Measurements from ENCODE around the gene PLD6. TPM values are rescaled to one million over a fixed set of nuclear protein-coding genes. Genes with fewer than 3 reads are reported as not detected.

PLD6 gene
- total RNA-seq, 1 experiment from 2014 or later = 4.2 TPM

GRCh38 chr17:17154556-17154955 lies 51.6 kb downstream of the PLD6 start:
- TF ChIP-seq, protein P1, sequence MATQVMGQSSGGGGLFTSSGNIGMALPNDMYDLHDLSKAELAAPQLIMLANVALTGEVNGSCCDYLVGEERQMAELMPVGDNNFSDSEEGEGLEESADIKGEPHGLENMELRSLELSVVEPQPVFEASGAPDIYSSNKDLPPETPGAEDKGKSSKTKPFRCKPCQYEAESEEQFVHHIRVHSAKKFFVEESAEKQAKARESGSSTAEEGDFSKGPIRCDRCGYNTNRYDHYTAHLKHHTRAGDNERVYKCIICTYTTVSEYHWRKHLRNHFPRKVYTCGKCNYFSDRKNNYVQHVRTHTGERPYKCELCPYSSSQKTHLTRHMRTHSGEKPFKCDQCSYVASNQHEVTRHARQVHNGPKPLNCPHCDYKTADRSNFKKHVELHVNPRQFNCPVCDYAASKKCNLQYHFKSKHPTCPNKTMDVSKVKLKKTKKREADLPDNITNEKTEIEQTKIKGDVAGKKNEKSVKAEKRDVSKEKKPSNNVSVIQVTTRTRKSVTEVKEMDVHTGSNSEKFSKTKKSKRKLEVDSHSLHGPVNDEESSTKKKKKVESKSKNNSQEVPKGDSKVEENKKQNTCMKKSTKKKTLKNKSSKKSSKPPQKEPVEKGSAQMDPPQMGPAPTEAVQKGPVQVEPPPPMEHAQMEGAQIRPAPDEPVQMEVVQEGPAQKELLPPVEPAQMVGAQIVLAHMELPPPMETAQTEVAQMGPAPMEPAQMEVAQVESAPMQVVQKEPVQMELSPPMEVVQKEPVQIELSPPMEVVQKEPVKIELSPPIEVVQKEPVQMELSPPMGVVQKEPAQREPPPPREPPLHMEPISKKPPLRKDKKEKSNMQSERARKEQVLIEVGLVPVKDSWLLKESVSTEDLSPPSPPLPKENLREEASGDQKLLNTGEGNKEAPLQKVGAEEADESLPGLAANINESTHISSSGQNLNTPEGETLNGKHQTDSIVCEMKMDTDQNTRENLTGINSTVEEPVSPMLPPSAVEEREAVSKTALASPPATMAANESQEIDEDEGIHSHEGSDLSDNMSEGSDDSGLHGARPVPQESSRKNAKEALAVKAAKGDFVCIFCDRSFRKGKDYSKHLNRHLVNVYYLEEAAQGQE (IDR thresholded peaks at IDR 0.05; ENCODE audit: insufficient read depth in 1 of 2, low read depth in 2 of 2, low read length in 1 of 2) = no peak
- no peak for TF ChIP-seq SIN3A (IDR thresholded peaks at IDR 0.05; ENCODE audit: borderline replicate concordance, insufficient read depth, low read depth, low read length)
- no peak for TF ChIP-seq TCF7L2 (IDR thresholded peaks at IDR 0.05; ENCODE audit: low read depth, low read length)
- TF ChIP-seq CTCF (IDR thresholded peaks at IDR 0.05) = no peak
- no peak for TF ChIP-seq POLR2AphosphoS5 (IDR thresholded peaks at IDR 0.05; ENCODE audit: low read depth, low read length)
- DNase-seq (ENCODE audit: low read depth, low spot score) (no peak), ATAC-seq (no peak)
- no TSS peak for BruUV-seq (replicated peaks)
- Histone ChIP-seq H3K9me3 (ENCODE audit: control insufficient read depth, insufficient read depth, low read depth, low read length) (no peaks in the 10 kb centered on the region), H3K4me1 (ENCODE audit: control insufficient read depth, insufficient read depth, low read length) (peaks cover 6% of the 10 kb centered on the region; the same call in 1 of the 2 replicates), H3K27me3 (ENCODE audit: control insufficient read depth, insufficient read depth, low read length) (no peaks in the 10 kb centered on the region), H3K36me3 (ENCODE audit: control insufficient read depth, insufficient read depth, low read length) (peaks cover 2% of the 10 kb centered on the region; the same call in 1 of the 2 replicates), H3K4me3 (ENCODE audit: low read depth in 2 of 2, low read length in 2 of 2) (no peak overlapping the region), H3K27ac (ENCODE audit: low read length) (no peak overlapping the region)
- ChIA-PET CTCF (no interaction called here), POLR2A (no interaction called here)
- intact Hi-C loops (cut with micrococcal nuclease; ENCODE audit: unreplicated experiment) = no loop called here
- in situ Hi-C loops (cut with HindIII; ENCODE audit: low pct_unique_long_range_greater_than_20kb, low sequenced_read_pairs) = no loop called here

- in situ Hi-C loops (cut with HindIII; ENCODE audit: low pct_unique_long_range_greater_than_20kb, low sequenced_read_pairs) = no loop called here
- no peak overlapping the region for H3K27ac ChIP-seq (ENCODE audit: low read length)
- DNase-seq (ENCODE audit: low read depth, low spot score) = no peak
- no peak for ATAC-seq
- POLR2A ChIA-PET = no interaction called here
- H3K4me1 ChIP-seq (ENCODE audit: control insufficient read depth, insufficient read depth, low read length) = peaks cover 6% of the 10 kb centered on the region; the same call in 1 of the 2 replicates
- H3K4me3 ChIP-seq (ENCODE audit: low read depth in 2 of 2, low read length in 2 of 2) = no peak overlapping the region
- no peaks in the 10 kb centered on the region for H3K27me3 ChIP-seq (ENCODE audit: control insufficient read depth, insufficient read depth, low read length)
- intact Hi-C loops (cut with micrococcal nuclease; ENCODE audit: unreplicated experiment) = no loop called here
- H3K36me3 ChIP-seq (ENCODE audit: control insufficient read depth, insufficient read depth, low read length) = no peaks in the 10 kb centered on the region
- H3K9me3 ChIP-seq (ENCODE audit: control insufficient read depth, insufficient read depth, low read depth, low read length) = no peaks in the 10 kb centered on the region
- BruUV-seq (replicated peaks) = no TSS peak
- CTCF ChIA-PET = no interaction called here
- TF ChIP-seq, protein P1 (IDR thresholded peaks at IDR 0.05; ENCODE audit: insufficient read depth in 1 of 2, low read depth in 2 of 2, low read length in 1 of 2) = no peak
- no peak for TF ChIP-seq POLR2AphosphoS5 (IDR thresholded peaks at IDR 0.05; ENCODE audit: low read depth, low read length)
- no peak for TF ChIP-seq SIN3A (IDR thresholded peaks at IDR 0.05; ENCODE audit: borderline replicate concordance, insufficient read depth, low read depth, low read length)
- TF ChIP-seq TCF7L2 (IDR thresholded peaks at IDR 0.05; ENCODE audit: low read depth, low read length) = no peak
- no peak for TF ChIP-seq CTCF (IDR thresholded peaks at IDR 0.05)
These were observed 52.4 kb downstream of the PLD6 start for GRCh38 chr17:17153709-17154108.
